H9 (cell line): ENCODE measurements around the gene TSFM. TPM values are rescaled to one million over a fixed set of nuclear protein-coding genes. Genes with fewer than 3 reads are reported as not detected.

Experiments used
- DNase-seq: peaks from one replicate; pipeline ENCODE4 v3.0.0-alpha.2; 2017
- H2AFZ ChIP-seq: one replicate; pipeline ENCODE4 v1.6.1; 2013; ENCODE audit warnings: mild to moderate bottlenecking, low read length, control low read depth, moderate library complexity
- H2AK5ac ChIP-seq: 2 replicates; pipeline ENCODE4 v1.6.1; 2013; ENCODE audit warnings: low read length, control low read depth, mixed read lengths; ENCODE audit not compliant: insufficient read length
- H2BK120ac ChIP-seq: one replicate; pipeline ENCODE4 v1.6.1; 2013; ENCODE audit warnings: low read depth, mild to moderate bottlenecking, low read length, control low read depth, inconsistent platforms; ENCODE audit not compliant: poor library complexity, severe bottlenecking
- H2BK12ac ChIP-seq: 2 replicates; pipeline ENCODE4 v1.6.1; 2013; ENCODE audit warnings: low read length, control low read depth, mixed read lengths, low read depth; ENCODE audit not compliant: insufficient read length
- H2BK15ac ChIP-seq: 2 replicates; pipeline ENCODE4 v1.6.1; 2013; ENCODE audit warnings: low read depth, low read length, control low read depth
- H2BK20ac ChIP-seq: one replicate; pipeline ENCODE4 v1.6.1; 2013; ENCODE audit warnings: low read depth, mild to moderate bottlenecking, low read length, control low read depth, inconsistent platforms; ENCODE audit not compliant: poor library complexity, severe bottlenecking
- H2BK5ac ChIP-seq: 2 replicates; pipeline ENCODE4 v1.6.1; 2013; ENCODE audit warnings: low read length, control low read depth, mixed read lengths; ENCODE audit not compliant: insufficient read length
- H3K14ac ChIP-seq: 2 replicates; pipeline ENCODE4 v1.6.1; 2013; ENCODE audit warnings: low read length, control low read depth; ENCODE audit not compliant: insufficient read depth
- H3K18ac ChIP-seq: 2 replicates; pipeline ENCODE4 v1.6.1; 2013; ENCODE audit warnings: low read depth, mild to moderate bottlenecking, mixed read lengths, low read length, control low read depth; ENCODE audit not compliant: insufficient read length
- H3K23ac ChIP-seq: 2 replicates; pipeline ENCODE4 v1.6.1; 2013; ENCODE audit warnings: low read length, control low read depth, mixed read lengths, low read depth; ENCODE audit not compliant: insufficient read length
- H3K23me2 ChIP-seq: 2 replicates; pipeline ENCODE4 v1.6.1; 2013; ENCODE audit warnings: low read depth, mild to moderate bottlenecking, mixed read lengths, low read length, control low read depth; ENCODE audit not compliant: insufficient read length, poor library complexity, severe bottlenecking
- H3K27ac ChIP-seq: 2 replicates; pipeline ENCODE4 v1.5.1; 2013; ENCODE audit warnings: low read length, control low read depth, mixed read lengths, low read depth; ENCODE audit not compliant: insufficient read length
- H3K27me3 ChIP-seq: 2 replicates; pipeline ENCODE4 v1.6.1; 2013; ENCODE audit warnings: low read length, control low read depth, inconsistent platforms; ENCODE audit not compliant: insufficient read depth
- H3K4ac ChIP-seq: 2 replicates; pipeline ENCODE4 v1.6.1; 2013; ENCODE audit warnings: low read depth, mild to moderate bottlenecking, control low read depth, inconsistent platforms, low read length, moderate library complexity
- H3K4me1 ChIP-seq: 2 replicates; pipeline ENCODE4 v1.6.1; 2013; ENCODE audit warnings: low read length, control low read depth, inconsistent platforms; ENCODE audit not compliant: insufficient read depth
- H3K4me2 ChIP-seq: 2 replicates; pipeline ENCODE4 v1.6.1; 2013; ENCODE audit warnings: low read length, control low read depth, mixed read lengths; ENCODE audit not compliant: insufficient read length, insufficient read depth
- H3K56ac ChIP-seq: 2 replicates; pipeline ENCODE4 v1.6.1; 2013; ENCODE audit warnings: low read depth, mild to moderate bottlenecking, mixed read lengths, low read length, control low read depth; ENCODE audit not compliant: insufficient read length
- H3K79me1 ChIP-seq: 2 replicates; pipeline ENCODE4 v1.6.1; 2013; ENCODE audit warnings: low read depth, mild to moderate bottlenecking, moderate library complexity, low read length, control low read depth, inconsistent platforms; ENCODE audit not compliant: insufficient read depth, poor library complexity, severe bottlenecking
- H3K79me2 ChIP-seq: 2 replicates; pipeline ENCODE4 v1.6.1; 2013; ENCODE audit warnings: low read length, control low read depth, inconsistent platforms; ENCODE audit not compliant: insufficient read depth
- H3K9ac ChIP-seq: 2 replicates; pipeline ENCODE4 v1.6.1; 2013; ENCODE audit warnings: low read length, control low read depth, mixed read lengths; ENCODE audit not compliant: insufficient read length; ENCODE audit errors: extremely low read depth
- H3K9me3 ChIP-seq: one replicate; pipeline ENCODE4 v1.6.1; 2013; ENCODE audit warnings: low read depth, low read length, inconsistent platforms; ENCODE audit not compliant: control insufficient read depth
- H3T11ph ChIP-seq: one replicate; pipeline ENCODE4 v1.6.1; 2013; ENCODE audit warnings: mild to moderate bottlenecking, low read length, control low read depth, inconsistent platforms
- H4K20me1 ChIP-seq: one replicate; pipeline ENCODE4 v1.6.1; 2013; ENCODE audit not compliant: control insufficient read depth, insufficient read length, insufficient read depth
- H4K5ac ChIP-seq: 2 replicates; pipeline ENCODE4 v1.6.1; 2013; ENCODE audit warnings: low read depth, mild to moderate bottlenecking, mixed read lengths, low read length, control low read depth; ENCODE audit not compliant: insufficient read length
- H4K8ac ChIP-seq: replicated peaks from 2 replicates; pipeline ENCODE4 v1.6.1; 2013; ENCODE audit warnings: low read length, control low read depth, mixed read lengths, low read depth; ENCODE audit not compliant: insufficient read length
- H4K91ac ChIP-seq: 2 replicates; pipeline ENCODE4 v1.6.1; 2013; ENCODE audit warnings: low read depth, mild to moderate bottlenecking, moderate library complexity, mixed read lengths, low read length, control low read depth; ENCODE audit not compliant: insufficient read length
- H3K27ac Mint-ChIP-seq, 3 experiments: 2 replicates in 2 of 3; 3 replicates in 1 of 3; pipeline ENCODE4 v1.8.0; 2020 to 2021; ENCODE audit warnings: mixed read lengths in 3 of 3, mild to moderate bottlenecking in 1 of 3, moderate library complexity in 1 of 3
- H3K27me3 Mint-ChIP-seq: 2 replicates; pipeline ENCODE4 v1.8.0; 2021; ENCODE audit warnings: low read depth, mild to moderate bottlenecking, moderate library complexity, mixed read lengths
- H3K36me3 Mint-ChIP-seq, 3 experiments: 2 replicates in 2 of 3; 3 replicates in 1 of 3; pipeline ENCODE4 v1.8.0; 2020 to 2021; ENCODE audit warnings: low read depth in 3 of 3, mixed read lengths in 3 of 3; ENCODE audit not compliant: insufficient read depth in 1 of 3
- H3K4me1 Mint-ChIP-seq, 2 experiments: 2 replicates each; pipeline ENCODE4 v1.8.0; 2020; ENCODE audit warnings: mixed read lengths in 2 of 2
- H3K4me3 Mint-ChIP-seq, 2 experiments: 2 replicates in 1 of 2; 3 replicates in 1 of 2; pipeline ENCODE4 v1.8.0; 2020 to 2021; ENCODE audit warnings: mild to moderate bottlenecking in 2 of 2, mixed read lengths in 2 of 2, moderate library complexity in 1 of 2
- H3K9me3 Mint-ChIP-seq, 2 experiments: 2 replicates in 1 of 2; 3 replicates in 1 of 2; pipeline ENCODE4 v1.8.0; 2020; ENCODE audit warnings: mild to moderate bottlenecking in 2 of 2, mixed read lengths in 2 of 2, moderate library complexity in 1 of 2
- WGBS: extraction: QIAGEN DNeasy Blood & Tissue Kit; methylation state at CpG from one replicate; pipeline ENCODE4 v1.1.7; 2013; ENCODE audit warnings: missing lambda C conversion rate, low lambda C conversion rate, mixed read lengths; ENCODE audit not compliant: insufficient read length; ENCODE audit errors: extremely low coverage; 5-methylcytosine and 5-hydroxymethylcytosine counted together
- total RNA-seq: library from RNA; stranded (reverse); gene quantifications from 2 replicates; pipeline ENCODE4 v1.2.1, GENCODE V29; 2021
- TF ChIP-seq, protein P1 (sequence below): fragments of 200-600 bp; sonication (generic); conservative IDR thresholded peaks from 3 replicates; pipeline ENCODE4 v1.8.0; 2021; ENCODE audit warnings: antibody characterized with exemption, mild to moderate bottlenecking

The TSFM gene
- total RNA-seq, 1 experiment from 2014 or later: 50.2 TPM

DNA sequence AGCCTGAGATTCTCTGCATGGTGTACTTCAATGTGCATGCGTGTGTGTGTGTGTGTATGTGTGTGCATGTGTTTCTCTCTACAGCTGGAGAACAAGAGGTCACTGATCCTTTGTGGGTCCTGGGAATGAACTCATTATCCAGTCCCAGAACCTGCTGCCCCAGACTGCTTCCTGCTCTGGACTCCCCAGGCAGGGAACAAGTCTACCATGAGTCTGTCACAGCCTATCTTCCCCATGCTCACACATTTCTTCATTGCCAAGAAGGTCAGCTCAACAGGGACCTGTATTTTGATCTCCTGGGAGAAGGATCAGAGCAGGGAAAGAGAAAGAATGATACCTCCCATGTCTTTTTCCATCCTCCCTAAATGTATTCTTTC is 41.2 kb upstream of the TSFM start:
- Mint-ChIP-seq H3K36me3 (peaks cover 0 to 10% (median 4%) of the 10 kb centered on the region in 3 experiments; a peak in 6 of 7 replicates), H3K27me3 (peaks cover 66% of the 10 kb centered on the region), H3K9me3 (no peaks in the 10 kb centered on the region; a peak in 1 of 5 replicates), H3K4me1 (peaks cover 29 to 30% of the 10 kb centered on the region in 2 experiments), H3K4me3 (0 out of 5 replicates have a peak overlapping the region, but pooled peaks of 1 of the 2 experiments have one; percentile 13), H3K27ac (peak overlapping the region in 1 of 3 experiments; percentile 12; a peak in 1 of 7 replicates)
- Histone ChIP-seq H4K91ac (no peak overlapping the region), H3K79me2 (no peaks in the 10 kb centered on the region), H2AFZ (no peak overlapping the region), H3K9ac (no peak overlapping the region), H2BK12ac (no peak overlapping the region), H3K23ac (no peak overlapping the region), H2BK120ac (no peak overlapping the region), H2BK5ac (no peak overlapping the region), H2BK20ac (no peak overlapping the region), H3K27me3 (peaks cover 42% of the 10 kb centered on the region), H3K56ac (no peak overlapping the region), H3K9me3 (no peaks in the 10 kb centered on the region), H4K8ac (no peak overlapping the region), H3T11ph (no peak overlapping the region), H4K20me1 (no peaks in the 10 kb centered on the region), H4K5ac (no peak overlapping the region), H3K18ac (no peak overlapping the region), H3K14ac (no peak overlapping the region), H3K4ac (no peak overlapping the region), H3K79me1 (no peaks in the 10 kb centered on the region), H3K23me2 (peaks cover 13% of the 10 kb centered on the region), H3K4me1 (peaks cover 2% of the 10 kb centered on the region; the same call in 1 of the 2 replicates), H2AK5ac (no peak overlapping the region), H3K4me2 (no peak overlapping the region), H3K27ac (no peak overlapping the region), H2BK15ac (no peak overlapping the region)
- no CpG with 5 or more reads among the region's 1 CpG for WGBS
- DNase-seq: no peak
- TF ChIP-seq, protein P1, sequence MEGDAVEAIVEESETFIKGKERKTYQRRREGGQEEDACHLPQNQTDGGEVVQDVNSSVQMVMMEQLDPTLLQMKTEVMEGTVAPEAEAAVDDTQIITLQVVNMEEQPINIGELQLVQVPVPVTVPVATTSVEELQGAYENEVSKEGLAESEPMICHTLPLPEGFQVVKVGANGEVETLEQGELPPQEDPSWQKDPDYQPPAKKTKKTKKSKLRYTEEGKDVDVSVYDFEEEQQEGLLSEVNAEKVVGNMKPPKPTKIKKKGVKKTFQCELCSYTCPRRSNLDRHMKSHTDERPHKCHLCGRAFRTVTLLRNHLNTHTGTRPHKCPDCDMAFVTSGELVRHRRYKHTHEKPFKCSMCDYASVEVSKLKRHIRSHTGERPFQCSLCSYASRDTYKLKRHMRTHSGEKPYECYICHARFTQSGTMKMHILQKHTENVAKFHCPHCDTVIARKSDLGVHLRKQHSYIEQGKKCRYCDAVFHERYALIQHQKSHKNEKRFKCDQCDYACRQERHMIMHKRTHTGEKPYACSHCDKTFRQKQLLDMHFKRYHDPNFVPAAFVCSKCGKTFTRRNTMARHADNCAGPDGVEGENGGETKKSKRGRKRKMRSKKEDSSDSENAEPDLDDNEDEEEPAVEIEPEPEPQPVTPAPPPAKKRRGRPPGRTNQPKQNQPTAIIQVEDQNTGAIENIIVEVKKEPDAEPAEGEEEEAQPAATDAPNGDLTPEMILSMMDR: no peak
